ENCODE measurements around the gene TPPP3.

DNA sequence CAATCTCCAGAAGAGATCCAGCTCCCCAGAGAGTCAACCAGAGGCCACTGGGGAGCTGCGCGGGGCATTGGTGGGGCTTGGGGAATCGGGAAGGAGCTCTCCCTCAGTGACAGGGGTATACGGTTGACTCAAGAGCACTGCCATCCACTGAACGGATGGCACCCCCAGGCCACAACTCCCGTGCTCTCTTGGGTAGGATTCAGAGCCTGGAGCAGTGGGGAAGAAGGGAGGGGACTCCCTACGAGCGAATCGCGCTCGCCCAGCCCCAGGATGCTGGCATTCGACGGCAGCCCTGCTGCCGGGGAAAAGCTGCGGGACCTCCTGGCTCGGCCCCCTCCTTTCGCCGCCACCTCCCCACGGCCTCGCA, 473 bp upstream of the TPPP3 start:
- TF ChIP-seq CTCF (IDR thresholded peaks at IDR 0.05; ENCODE audit: low read depth, low read length) = no peak
- TF ChIP-seq EZH2phosphoT487 (IDR thresholded peaks at IDR 0.05; ENCODE audit: low read depth) = no peak
